Ovary (tissue), 9 donors: ENCODE measurements around the gene RMC1. TPM values are rescaled to one million over a fixed set of nuclear protein-coding genes. Genes with fewer than 3 reads are reported as not detected.

Experiments used
- DNase-seq, 5 donors: peaks; one replicate each; pipeline ENCODE4 v3.0.0-alpha.2; 2019 to 2020
- H3K27ac ChIP-seq, 2 donors: fragments of 200-600 bp; one replicate each; pipeline versions ENCODE4 v1.5.1 to v1.8.0; 2019 to 2022
- H3K27me3 ChIP-seq: fragments of 200-600 bp; one replicate; pipeline ENCODE4 v1.8.0; 2022
- H3K36me3 ChIP-seq: fragments of 200-600 bp; sonication (generic); one replicate; pipeline ENCODE4 v1.5.1; 2019
- H3K4me1 ChIP-seq: one replicate; pipeline ENCODE4 v1.8.1; 2013; ENCODE audit warnings: mild to moderate bottlenecking, moderate library complexity; ENCODE audit not compliant: insufficient read depth
- H3K4me3 ChIP-seq: fragments of 200-600 bp; sonication (generic); one replicate; pipeline ENCODE4 v1.5.1; 2017
- H3K9me3 ChIP-seq, 2 donors: fragments of 200-600 bp in 1 of 2; sonication (generic) in 1 of 2; one replicate each; pipeline versions ENCODE4 v1.5.1 to v1.8.1; 2013 to 2019; ENCODE audit warnings: mild to moderate bottlenecking in 1 of 2, moderate library complexity in 1 of 2
- EP300 ChIP-seq: sonication (generic); formaldehyde crosslinking; IDR thresholded peaks from one replicate; pipeline ENCODE4 v1.6.1; 2017; ENCODE audit warnings: antibody characterized with exemption
- POLR2A ChIP-seq: fragments of 450-650 bp; IDR thresholded peaks from one replicate; pipeline ENCODE4 v1.6.1; 2017; ENCODE audit warnings: antibody characterized with exemption, mild to moderate bottlenecking, moderate library complexity
- WGBS, 3 donors: extraction: QIAGEN DNeasy Blood & Tissue Kit in 1 of 3; methylation state at CpG; one replicate each; pipeline versions ENCODE4 v1.1.5 to v1.1.7; 2013 to 2017; 5-methylcytosine and 5-hydroxymethylcytosine counted together
- intact Hi-C, 4 donors: fragments of 100-400 bp; cut with DNase I; formaldehyde crosslinking; loops; one replicate each; pipeline versions ENCODE4 v1.11.0 to v1.15.1; 2022 to 2023
- polyA plus RNA-seq, 2 donors: library from polyadenylated mRNA; stranded (reverse); fragments of 200-250 nt in 1 of 2; fragments of 350-450 nt in 1 of 2; fragmentation: Illumina TruSeq in 1 of 2; extraction: RNeasy Lipid Tissue Mini Kit (QIAGEN cat#74804) in 1 of 2; gene quantifications; one replicate each; pipeline ENCODE4 v1.2.3, GENCODE V29; 2013 to 2014
- total RNA-seq, 7 donors: library from RNA; depleted of rRNA in 2 of 7; stranded (reverse); fragments of >200 nt in 2 of 7; fragmentation: NEBNext Ultra II Directional in 3 of 7; extraction: Animal tissue kit (Norgen Biotek cat#: 25700) in 3 of 7; gene quantifications; one replicate each; pipeline versions ENCODE4 v1.1.0 to v1.2.4, GENCODE V29; 2016 to 2023
- TF ChIP-seq, protein P1 (sequence below), 3 donors: fragments of 450-650 bp in 2 of 3; fragments of 200-600 bp in 1 of 3; IDR thresholded peaks; one replicate each; pipeline versions ENCODE4 v1.5.1 to v1.8.0; 2016 to 2022; ENCODE audit warnings: antibody characterized with exemption in 3 of 3, mild to moderate bottlenecking in 1 of 3
- donor health status: DM: no; HTN: no; CAD: no; lungs with moderate emphysema.
- donor health status: DM: no; HTN: no; CAD: no.
- donor health status: Bipolar disorder and iron deficiency.
- donor health status: DM: yes; HTN: yes; CAD: no.
- donor health status: DM: no; HTN: no; CAD: no.
- donor health status: DM: yes; HTN: yes; CAD: no.

RMC1 gene
- total and polyA plus RNA-seq, 9 donors = 15.0 to 29.5 (median 22.1) TPM

DNA sequence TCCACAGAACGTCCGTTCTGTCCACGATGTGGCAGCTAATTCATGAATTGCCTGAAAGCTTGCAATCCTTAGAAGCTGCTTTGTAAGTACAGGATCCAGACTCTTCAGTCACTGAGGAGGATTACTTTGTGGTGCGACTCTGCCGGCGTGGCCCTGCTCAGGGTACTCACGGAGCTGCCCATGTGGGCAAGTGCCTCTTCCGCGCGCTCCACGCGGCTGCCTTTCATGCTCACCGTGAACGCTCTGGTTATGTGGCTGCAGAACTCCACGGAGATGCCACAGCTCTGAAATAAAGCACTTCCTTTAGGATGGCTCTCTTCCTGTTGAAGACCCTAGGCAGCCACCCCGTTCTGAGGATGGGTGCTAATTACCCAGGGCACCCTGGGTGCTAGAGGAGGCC is 31.0 kb downstream of the RMC1 start:
- no peaks in the 10 kb centered on the region for H3K27me3 ChIP-seq
- no peaks in the 10 kb centered on the region for H3K9me3 ChIP-seq
- intact Hi-C loops = no loop called here
- WGBS, 3 donors = 95 to 97% (median 96%) methylated on average over 16 of the region's 16 CpGs
- no peak for TF ChIP-seq POLR2A
- TF ChIP-seq, protein P1, sequence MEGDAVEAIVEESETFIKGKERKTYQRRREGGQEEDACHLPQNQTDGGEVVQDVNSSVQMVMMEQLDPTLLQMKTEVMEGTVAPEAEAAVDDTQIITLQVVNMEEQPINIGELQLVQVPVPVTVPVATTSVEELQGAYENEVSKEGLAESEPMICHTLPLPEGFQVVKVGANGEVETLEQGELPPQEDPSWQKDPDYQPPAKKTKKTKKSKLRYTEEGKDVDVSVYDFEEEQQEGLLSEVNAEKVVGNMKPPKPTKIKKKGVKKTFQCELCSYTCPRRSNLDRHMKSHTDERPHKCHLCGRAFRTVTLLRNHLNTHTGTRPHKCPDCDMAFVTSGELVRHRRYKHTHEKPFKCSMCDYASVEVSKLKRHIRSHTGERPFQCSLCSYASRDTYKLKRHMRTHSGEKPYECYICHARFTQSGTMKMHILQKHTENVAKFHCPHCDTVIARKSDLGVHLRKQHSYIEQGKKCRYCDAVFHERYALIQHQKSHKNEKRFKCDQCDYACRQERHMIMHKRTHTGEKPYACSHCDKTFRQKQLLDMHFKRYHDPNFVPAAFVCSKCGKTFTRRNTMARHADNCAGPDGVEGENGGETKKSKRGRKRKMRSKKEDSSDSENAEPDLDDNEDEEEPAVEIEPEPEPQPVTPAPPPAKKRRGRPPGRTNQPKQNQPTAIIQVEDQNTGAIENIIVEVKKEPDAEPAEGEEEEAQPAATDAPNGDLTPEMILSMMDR (IDR thresholded peaks at IDR 0.05) = no peak
- peaks cover 4% of the 10 kb centered on the region for H3K4me1 ChIP-seq
- no peak for DNase-seq
- no peak overlapping the region for H3K27ac ChIP-seq
- H3K36me3 ChIP-seq = no peaks in the 10 kb centered on the region
- no peak overlapping the region for H3K4me3 ChIP-seq

DNA sequence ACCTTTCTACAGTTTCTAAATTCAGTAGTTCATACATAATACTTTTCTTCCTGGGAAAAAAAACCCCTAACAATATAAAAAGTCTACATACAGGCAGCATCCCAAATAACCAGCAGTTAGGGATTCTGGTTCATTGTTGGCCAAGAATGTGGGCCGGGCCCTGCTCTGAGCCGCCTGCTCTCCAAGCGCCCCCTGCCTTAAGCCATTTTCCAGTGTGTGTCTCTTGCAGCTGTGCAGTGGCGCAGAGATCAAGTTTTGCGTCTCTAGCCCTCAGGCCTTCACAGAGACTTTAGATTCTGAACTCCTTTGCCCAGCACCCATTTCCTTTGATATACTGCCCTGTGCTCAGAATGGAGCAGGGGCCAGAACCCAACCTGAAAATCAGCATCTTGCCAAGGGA is 32.9 kb downstream of the RMC1 start:
- 89 to 91% (median 90%) methylated on average over 5 of the region's 5 CpGs for WGBS, 3 donors
- intact Hi-C loops = no loop called here
- TF ChIP-seq POLR2A (no peak), EP300 (no peak)
- TF ChIP-seq, protein P1 (IDR thresholded peaks at IDR 0.05) = no peak
- no peak for DNase-seq
- Histone ChIP-seq H3K27ac (no peak overlapping the region), H3K4me1 (peaks cover 6% of the 10 kb centered on the region), H3K9me3 (no peaks in the 10 kb centered on the region), H3K36me3 (no peaks in the 10 kb centered on the region), H3K4me3 (no peak overlapping the region), H3K27me3 (no peaks in the 10 kb centered on the region)

DNA sequence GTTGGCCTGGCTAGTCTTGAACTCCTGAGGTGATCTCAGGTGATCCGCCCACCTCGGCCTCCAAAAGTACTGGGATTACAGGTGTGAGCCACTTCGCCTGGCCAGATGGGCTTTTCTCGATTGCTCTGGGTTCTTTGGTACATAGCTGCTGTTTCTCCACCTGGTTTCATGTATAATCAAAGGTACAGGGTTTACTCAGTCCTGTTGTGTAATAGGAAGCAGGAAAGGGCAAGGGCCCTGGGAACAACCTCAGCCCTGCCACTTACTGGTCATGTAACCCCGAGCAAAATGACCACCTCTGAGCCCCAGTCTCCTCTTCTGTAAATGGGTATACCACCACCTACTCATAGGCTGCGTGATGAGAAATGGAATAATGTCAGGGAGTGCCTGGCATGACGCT is 34.0 kb downstream of the RMC1 start:
- Histone ChIP-seq H3K4me3 (no peak overlapping the region), H3K27ac (no peak overlapping the region), H3K27me3 (no peaks in the 10 kb centered on the region), H3K36me3 (no peaks in the 10 kb centered on the region), H3K4me1 (peaks cover 9% of the 10 kb centered on the region), H3K9me3 (no peaks in the 10 kb centered on the region)
- intact Hi-C loops = no loop called here
- DNase-seq = no peak
- 97 to 99% (median 99%) methylated on average over 7 of the region's 7 CpGs for WGBS, 3 donors
- TF ChIP-seq EP300 (no peak), POLR2A (no peak)
- TF ChIP-seq, protein P1 (IDR thresholded peaks at IDR 0.05) = no peak

DNA sequence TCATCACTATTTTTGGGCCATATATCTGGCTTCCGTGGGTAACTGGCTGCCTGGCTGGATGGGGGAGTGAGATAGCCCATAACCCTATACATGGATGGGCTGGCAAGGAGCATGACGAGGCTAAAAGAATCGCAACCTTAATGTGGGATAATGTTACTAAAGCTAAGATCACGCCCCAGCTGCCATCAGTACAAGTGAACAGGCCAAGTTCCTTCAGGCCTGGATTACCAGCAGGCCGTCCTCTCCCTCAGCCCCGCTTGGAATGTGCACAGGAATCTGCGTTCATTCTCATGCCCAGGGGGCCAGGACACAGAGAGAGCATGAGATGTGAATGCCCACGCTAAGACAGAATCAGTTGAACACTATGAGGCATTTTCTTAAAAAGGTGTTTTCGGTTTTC is 34.7 kb downstream of the RMC1 start:
- peaks cover 9% of the 10 kb centered on the region for H3K4me1 ChIP-seq
- TF ChIP-seq EP300 (no peak), POLR2A (no peak)
- TF ChIP-seq, protein P1 (IDR thresholded peaks at IDR 0.05) = no peak
- DNase-seq = no peak
- intact Hi-C loops = no loop called here
- no peaks in the 10 kb centered on the region for H3K27me3 ChIP-seq
- no peaks in the 10 kb centered on the region for H3K36me3 ChIP-seq
- WGBS, 3 donors = 69 to 93% (median 76%) methylated on average over 9 of the region's 9 CpGs
- no peak overlapping the region for H3K4me3 ChIP-seq
- no peaks in the 10 kb centered on the region for H3K9me3 ChIP-seq
- no peak overlapping the region for H3K27ac ChIP-seq

DNA sequence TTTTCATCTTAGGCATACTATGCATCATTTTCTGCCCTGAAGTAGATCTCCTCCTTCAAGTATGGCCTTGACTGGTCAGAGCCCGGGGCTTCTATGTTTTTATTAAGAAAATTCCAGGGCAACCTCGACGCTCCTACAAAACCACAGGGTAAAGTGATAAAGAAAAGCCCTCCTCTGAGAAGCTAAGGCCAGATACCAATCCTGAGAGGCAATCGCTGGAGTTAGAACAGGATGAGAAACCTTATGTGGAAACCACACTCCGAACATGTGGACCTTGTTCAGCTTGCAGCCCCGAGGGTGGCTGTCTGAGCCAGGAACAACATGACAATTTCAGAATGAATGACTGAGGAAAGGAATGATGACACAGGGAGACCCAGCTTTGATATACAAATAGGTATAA is 35.6 kb downstream of the RMC1 start:
- Histone ChIP-seq H3K27me3 (no peaks in the 10 kb centered on the region), H3K27ac (no peak overlapping the region), H3K4me3 (no peak overlapping the region), H3K4me1 (peaks cover 7% of the 10 kb centered on the region), H3K9me3 (no peaks in the 10 kb centered on the region), H3K36me3 (no peaks in the 10 kb centered on the region)
- no peak for DNase-seq
- TF ChIP-seq, protein P1 (IDR thresholded peaks at IDR 0.05) = no peak
- TF ChIP-seq POLR2A (no peak), EP300 (no peak)
- WGBS, 3 donors = 13 to 49% (median 14%) methylated on average over 6 of the region's 6 CpGs
- intact Hi-C loops = no loop called here
